GM21447 (cell line): ENCODE results near the gene GNA15.

Source experiments
- ATAC-seq: cut with Tn5 transposase; IDR thresholded peaks from one replicate; pipeline ENCODE4 v1.9.1; 2021; ENCODE audit not compliant: unreplicated experiment

Gene GNA15

DNA sequence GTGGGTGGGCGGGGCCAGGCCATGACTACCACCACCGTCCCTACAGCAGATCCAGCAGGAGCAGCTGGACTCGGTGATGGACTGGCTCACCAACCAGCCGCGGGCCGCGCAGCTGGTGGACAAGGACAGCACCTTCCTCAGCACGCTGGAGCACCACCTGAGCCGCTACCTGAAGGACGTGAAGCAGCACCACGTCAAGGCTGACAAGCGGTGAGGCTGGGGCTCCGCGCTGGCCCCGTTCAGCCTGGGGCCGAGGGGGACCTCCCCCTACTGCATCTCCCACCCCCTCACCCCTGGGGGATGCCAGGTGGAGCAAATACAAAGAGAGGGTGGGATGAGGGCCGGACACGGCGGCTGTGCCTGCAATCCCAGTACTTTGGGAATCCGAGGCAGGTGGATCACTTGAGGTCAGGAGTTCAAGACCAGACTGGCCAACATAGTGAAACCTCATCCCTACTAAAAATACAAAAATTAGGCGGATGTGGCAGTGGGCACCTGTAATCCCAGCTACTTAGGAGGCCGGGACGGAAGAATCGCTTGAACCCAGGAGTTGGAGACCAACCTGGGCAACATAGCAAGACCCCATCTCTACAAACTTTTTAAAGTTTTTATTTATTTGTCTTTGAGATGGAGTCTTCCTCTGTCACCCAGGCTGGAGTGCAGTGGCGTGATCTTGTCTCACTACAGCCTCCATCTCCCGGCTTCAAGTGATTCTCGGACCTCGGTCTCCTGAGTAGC, 70.6 kb downstream of the GNA15 start:
- ATAC-seq: no peak

DNA sequence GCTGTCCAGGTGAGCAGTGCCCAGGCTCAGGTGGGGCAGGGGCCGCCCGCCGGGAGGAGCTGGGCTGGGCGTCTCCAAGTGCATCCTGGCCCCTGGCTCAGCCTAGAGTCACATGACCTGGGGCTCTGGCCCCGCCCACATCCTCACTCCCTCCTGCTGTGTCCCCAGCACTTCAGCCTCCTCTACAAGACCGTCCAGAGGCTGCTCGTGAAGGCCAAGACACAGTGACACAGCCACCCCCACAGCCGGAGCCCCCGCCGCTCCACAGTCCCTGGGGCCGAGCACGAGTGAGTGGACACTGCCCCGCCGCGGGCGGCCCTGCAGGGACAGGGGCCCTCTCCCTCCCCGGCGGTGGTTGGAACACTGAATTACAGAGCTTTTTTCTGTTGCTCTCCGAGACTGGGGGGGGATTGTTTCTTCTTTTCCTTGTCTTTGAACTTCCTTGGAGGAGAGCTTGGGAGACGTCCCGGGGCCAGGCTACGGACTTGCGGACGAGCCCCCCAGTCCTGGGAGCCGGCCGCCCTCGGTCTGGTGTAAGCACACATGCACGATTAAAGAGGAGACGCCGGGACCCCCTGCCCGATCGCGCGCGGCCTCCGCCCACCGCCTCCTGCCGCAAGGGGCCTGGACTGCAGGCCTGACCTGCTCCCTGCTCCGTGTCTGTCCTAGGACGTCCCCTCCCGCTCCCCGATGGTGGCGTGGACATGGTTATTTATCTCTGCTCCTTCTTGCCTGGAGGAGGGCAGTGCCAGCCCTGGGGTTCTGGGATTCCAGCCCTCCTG, 71.8 kb downstream of the GNA15 start:
- no peak for ATAC-seq

- ATAC-seq: no peak
Observed at GRCh38 chr19:3208317-3209207, 72.7 kb downstream of the GNA15 start.

DNA sequence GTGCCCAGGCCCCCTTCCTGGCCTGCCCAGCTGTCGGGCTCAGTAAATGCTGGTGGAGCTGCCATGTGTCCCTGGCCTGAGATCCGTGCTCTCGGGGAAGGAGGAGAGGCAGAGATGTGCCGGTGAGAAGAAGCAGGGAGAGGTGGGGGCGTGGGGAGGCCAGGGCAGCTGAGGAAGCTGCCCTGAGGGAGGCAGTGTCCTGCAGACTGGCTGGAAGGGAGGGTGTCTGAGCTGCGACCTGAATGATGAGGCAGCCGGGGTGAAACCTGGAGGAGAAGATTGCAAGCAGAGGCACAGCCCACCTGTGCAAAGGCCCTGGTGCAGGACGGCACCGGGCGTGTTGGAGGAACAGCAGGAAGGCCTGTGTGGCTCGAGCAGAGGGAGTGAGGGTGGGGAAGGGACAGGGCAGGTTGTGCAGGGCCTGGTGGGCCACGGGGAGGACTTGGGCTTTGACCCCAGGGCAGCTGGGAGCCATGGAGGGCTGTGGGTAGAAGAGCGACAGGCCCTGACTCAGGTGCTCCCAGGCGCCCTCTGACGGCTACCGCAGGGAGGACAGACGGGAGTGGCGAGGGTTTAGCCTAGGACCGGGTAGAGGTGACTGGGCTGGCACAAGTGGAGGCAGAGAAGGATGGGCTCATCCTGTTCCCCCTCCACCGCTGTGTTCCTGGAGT, 74.6 kb downstream of the GNA15 start:
- no peak for ATAC-seq

DNA sequence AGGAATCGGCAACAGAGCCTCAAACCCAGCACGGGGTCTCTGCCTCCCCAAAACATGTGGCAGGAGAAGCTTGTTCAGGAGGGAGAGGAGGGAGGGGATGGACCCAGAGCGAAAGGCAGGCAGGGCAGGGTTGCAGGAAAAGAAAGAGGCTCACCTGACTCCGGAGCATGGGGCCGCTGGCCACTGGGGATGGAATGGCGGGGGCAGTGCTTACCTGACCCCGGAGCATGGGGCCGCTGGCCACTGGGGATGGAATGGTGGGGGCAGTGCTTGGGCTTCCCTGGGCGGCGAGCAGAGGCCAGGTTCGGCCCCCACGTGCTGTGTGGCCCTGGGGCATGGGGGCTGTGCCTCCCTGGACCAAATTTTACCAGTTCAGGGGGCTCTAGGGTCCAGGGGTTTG, 75.4 kb downstream of the GNA15 start:
- no peak for ATAC-seq

DNA sequence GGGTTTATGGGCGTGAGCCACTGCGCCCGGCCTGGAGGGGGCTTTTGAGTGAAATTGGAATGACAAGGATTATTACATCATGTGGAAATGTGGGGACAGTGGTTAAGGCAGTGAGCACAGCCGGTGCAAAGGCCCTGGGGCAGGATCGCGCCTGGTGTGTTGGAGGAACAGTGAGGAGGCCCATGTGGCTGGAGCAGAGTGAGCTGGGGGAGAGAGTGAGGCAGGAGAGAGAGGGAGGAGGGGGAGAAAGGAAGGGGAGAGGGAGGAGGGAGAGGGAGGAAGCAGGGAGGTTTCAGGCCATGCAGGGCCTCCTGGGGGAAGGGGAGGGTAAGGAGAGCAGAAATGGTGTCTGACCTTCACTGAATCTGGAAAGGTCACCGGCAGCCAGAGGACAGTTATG, 77.3 kb downstream of the GNA15 start:
- ATAC-seq: no peak
